Tibial nerve (tissue), 3 donors: ENCODE measurements around the gene ALG14.

ENCODE experiments used
- CTCF ChIP-seq, 5 experiments: fragments of 200-600 bp in 3 of 5; fragments of 450-650 bp in 2 of 5; sonication (generic) in 3 of 5; IDR thresholded peaks; one replicate each; pipeline ENCODE4 v1.5.1; 2016 to 2019; ENCODE audit warnings: antibody characterized with exemption in 5 of 5, mild to moderate bottlenecking in 3 of 5, moderate library complexity in 2 of 5
- POLR2A ChIP-seq, 2 donors: fragments of 450-650 bp; IDR thresholded peaks; one replicate each; pipeline ENCODE4 v1.6.1; 2017; ENCODE audit warnings: antibody characterized with exemption in 2 of 2, mild to moderate bottlenecking in 2 of 2, moderate library complexity in 2 of 2

- TF ChIP-seq POLR2A (IDR thresholded peaks at IDR 0.05) (no peak), CTCF (IDR thresholded peaks at IDR 0.05) (no peak)
Observed at GRCh38 chr1:95023399-95024043, 49.2 kb downstream of the ALG14 start.
